ENCODE data around the gene ATG5.

GRCh38 chr6:106142876-106143431, 182.6 kb downstream of the ATG5 start:
- TF ChIP-seq, protein P1, sequence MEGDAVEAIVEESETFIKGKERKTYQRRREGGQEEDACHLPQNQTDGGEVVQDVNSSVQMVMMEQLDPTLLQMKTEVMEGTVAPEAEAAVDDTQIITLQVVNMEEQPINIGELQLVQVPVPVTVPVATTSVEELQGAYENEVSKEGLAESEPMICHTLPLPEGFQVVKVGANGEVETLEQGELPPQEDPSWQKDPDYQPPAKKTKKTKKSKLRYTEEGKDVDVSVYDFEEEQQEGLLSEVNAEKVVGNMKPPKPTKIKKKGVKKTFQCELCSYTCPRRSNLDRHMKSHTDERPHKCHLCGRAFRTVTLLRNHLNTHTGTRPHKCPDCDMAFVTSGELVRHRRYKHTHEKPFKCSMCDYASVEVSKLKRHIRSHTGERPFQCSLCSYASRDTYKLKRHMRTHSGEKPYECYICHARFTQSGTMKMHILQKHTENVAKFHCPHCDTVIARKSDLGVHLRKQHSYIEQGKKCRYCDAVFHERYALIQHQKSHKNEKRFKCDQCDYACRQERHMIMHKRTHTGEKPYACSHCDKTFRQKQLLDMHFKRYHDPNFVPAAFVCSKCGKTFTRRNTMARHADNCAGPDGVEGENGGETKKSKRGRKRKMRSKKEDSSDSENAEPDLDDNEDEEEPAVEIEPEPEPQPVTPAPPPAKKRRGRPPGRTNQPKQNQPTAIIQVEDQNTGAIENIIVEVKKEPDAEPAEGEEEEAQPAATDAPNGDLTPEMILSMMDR (conservative IDR thresholded peaks at IDR 0.05) = no peak
- no peak for TF ChIP-seq ZFX (IDR thresholded peaks at IDR 0.05)

Measured in C4-2B (cell line).